ENCODE measurements around the gene DGKI.
A peak's percentile ranks its signal among the peaks of the same experiment; 100 is the strongest.

DGKI gene

DNA sequence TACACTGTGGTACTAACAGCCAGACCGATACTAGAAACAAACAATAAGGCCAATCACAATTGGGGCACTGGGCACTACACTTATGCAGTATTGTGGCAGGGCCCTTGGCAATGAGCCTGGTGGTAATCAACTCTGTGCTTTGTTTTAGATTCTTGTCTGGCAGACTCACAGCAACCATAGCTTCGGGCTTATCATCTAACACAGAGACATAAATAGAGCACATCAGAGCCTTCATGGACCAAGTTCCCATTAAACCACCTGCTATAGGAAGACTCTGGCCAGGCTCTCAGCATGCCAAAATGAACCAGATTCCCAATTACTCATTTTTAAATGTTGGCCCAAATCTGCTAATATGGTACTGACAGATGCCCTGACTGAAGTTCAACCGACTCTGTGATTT, 218.6 kb downstream of the DGKI start:
- Histone ChIP-seq H3K4me1 (ENCODE audit: insufficient read depth, low read length, severe bottlenecking) (no peaks in the 10 kb centered on the region), H4K20me1 (ENCODE audit: insufficient read depth, low read length) (no peaks in the 10 kb centered on the region), H2AFZ (ENCODE audit: low read length) (no peak overlapping the region), H3F3A (ENCODE audit: insufficient read depth, low read length) (no peaks in the 10 kb centered on the region), H3K27ac (ENCODE audit: low read depth, low read length, poor library complexity, severe bottlenecking) (no peak overlapping the region), H3K4me2 (ENCODE audit: low read length) (no peak overlapping the region), H3K4me3 (ENCODE audit: low read depth, low read length, poor library complexity, severe bottlenecking) (no peak overlapping the region), H3K79me2 (ENCODE audit: insufficient read depth, low read length) (no peaks in the 10 kb centered on the region), H3K36me3 (ENCODE audit: insufficient read depth, low read length) (no peaks in the 10 kb centered on the region), H3K9ac (ENCODE audit: low read length) (no peak overlapping the region), H3K27me3 (ENCODE audit: insufficient read depth, low read length) (no peaks in the 10 kb centered on the region), H3K9me2 (ENCODE audit: low read depth, low read length) (no peaks in the 10 kb centered on the region), H3K9me3 (ENCODE audit: low read length) (no peaks in the 10 kb centered on the region)
- TF ChIP-seq EZH2 (IDR thresholded peaks at IDR 0.05; ENCODE audit: borderline replicate concordance, low read length) = no peak
- TF ChIP-seq, protein P1, sequence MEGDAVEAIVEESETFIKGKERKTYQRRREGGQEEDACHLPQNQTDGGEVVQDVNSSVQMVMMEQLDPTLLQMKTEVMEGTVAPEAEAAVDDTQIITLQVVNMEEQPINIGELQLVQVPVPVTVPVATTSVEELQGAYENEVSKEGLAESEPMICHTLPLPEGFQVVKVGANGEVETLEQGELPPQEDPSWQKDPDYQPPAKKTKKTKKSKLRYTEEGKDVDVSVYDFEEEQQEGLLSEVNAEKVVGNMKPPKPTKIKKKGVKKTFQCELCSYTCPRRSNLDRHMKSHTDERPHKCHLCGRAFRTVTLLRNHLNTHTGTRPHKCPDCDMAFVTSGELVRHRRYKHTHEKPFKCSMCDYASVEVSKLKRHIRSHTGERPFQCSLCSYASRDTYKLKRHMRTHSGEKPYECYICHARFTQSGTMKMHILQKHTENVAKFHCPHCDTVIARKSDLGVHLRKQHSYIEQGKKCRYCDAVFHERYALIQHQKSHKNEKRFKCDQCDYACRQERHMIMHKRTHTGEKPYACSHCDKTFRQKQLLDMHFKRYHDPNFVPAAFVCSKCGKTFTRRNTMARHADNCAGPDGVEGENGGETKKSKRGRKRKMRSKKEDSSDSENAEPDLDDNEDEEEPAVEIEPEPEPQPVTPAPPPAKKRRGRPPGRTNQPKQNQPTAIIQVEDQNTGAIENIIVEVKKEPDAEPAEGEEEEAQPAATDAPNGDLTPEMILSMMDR (IDR thresholded peaks at IDR 0.05; ENCODE audit: low read length) = no peak

DNA sequence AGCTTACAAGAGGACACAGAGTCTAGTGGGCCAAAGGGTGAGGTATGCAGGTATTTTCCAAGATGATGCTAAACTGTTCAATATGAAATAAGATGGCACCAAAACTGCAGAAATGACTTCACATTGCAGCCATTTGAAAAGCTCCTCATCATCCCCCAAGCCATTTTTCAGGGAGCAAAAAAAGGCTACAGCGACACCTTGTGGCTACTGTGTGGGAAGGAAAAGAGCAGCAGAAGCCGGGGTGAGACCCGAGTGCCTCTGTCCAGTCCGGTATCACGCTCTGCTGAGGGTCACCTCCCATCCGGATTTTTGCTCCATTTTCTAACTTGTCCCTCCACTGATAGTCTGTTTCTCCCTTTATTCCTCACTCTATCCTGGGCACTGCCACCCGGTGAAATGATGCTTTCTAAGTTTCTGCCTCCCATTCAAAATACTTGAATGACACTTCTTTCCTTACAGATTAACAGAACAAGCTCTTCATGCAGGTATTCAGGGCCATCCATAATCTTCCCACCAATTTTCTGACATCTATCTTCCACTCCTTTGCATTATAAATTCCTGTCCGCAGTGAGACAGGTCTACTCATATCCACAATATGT, 220.2 kb downstream of the DGKI start:
- no peaks in the 10 kb centered on the region for H3F3A ChIP-seq (ENCODE audit: insufficient read depth, low read length)
- H3K9ac ChIP-seq (ENCODE audit: low read length) = no peak overlapping the region
- H3K4me2 ChIP-seq (ENCODE audit: low read length) = no peak overlapping the region
- no peak overlapping the region for H3K4me3 ChIP-seq (ENCODE audit: low read depth, low read length, poor library complexity, severe bottlenecking)
- H2AFZ ChIP-seq (ENCODE audit: low read length) = no peak overlapping the region
- no peaks in the 10 kb centered on the region for H3K79me2 ChIP-seq (ENCODE audit: insufficient read depth, low read length)
- H3K36me3 ChIP-seq (ENCODE audit: insufficient read depth, low read length) = no peaks in the 10 kb centered on the region
- H3K4me1 ChIP-seq (ENCODE audit: insufficient read depth, low read length, severe bottlenecking) = no peaks in the 10 kb centered on the region
- no peak overlapping the region for H3K27ac ChIP-seq (ENCODE audit: low read depth, low read length, poor library complexity, severe bottlenecking)
- H3K27me3 ChIP-seq (ENCODE audit: insufficient read depth, low read length) = no peaks in the 10 kb centered on the region
- TF ChIP-seq, protein P1 (IDR thresholded peaks at IDR 0.05; ENCODE audit: low read length) = peak; percentile 94
- no peak for TF ChIP-seq EZH2 (IDR thresholded peaks at IDR 0.05; ENCODE audit: borderline replicate concordance, low read length)
- no peaks in the 10 kb centered on the region for H3K9me3 ChIP-seq (ENCODE audit: low read length)
- no peaks in the 10 kb centered on the region for H3K9me2 ChIP-seq (ENCODE audit: low read depth, low read length)
- no peaks in the 10 kb centered on the region for H4K20me1 ChIP-seq (ENCODE audit: insufficient read depth, low read length)

DNA sequence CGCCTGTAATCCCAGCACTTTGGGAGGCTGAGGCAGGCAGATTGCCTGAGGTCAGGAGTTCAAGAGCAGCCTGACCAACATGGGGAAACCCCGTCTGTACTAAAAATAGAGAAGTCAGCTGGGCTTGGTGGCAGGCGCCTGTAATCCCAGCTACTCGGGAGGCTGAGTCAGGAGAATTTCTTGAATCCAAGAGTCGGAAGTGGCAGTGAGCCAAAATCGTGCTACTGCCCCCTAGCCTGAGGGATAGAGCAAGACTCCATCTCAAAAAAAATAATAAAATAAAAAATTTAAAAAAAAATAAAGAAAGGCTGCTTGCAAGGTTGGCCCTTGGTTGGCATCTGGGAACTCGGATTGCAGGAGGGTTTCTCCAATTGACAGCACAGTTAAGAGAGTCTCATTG, 221.6 kb downstream of the DGKI start:
- H3K9me2 ChIP-seq (ENCODE audit: low read depth, low read length) = no peaks in the 10 kb centered on the region
- no peak overlapping the region for H3K27ac ChIP-seq (ENCODE audit: low read depth, low read length, poor library complexity, severe bottlenecking)
- H3K27me3 ChIP-seq (ENCODE audit: insufficient read depth, low read length) = no peaks in the 10 kb centered on the region
- no peak for TF ChIP-seq EZH2 (IDR thresholded peaks at IDR 0.05; ENCODE audit: borderline replicate concordance, low read length)
- TF ChIP-seq, protein P1 (IDR thresholded peaks at IDR 0.05; ENCODE audit: low read length) = no peak
- H3K4me1 ChIP-seq (ENCODE audit: insufficient read depth, low read length, severe bottlenecking) = no peaks in the 10 kb centered on the region
- no peaks in the 10 kb centered on the region for H3K79me2 ChIP-seq (ENCODE audit: insufficient read depth, low read length)
- no peak overlapping the region for H2AFZ ChIP-seq (ENCODE audit: low read length)
- no peaks in the 10 kb centered on the region for H3K36me3 ChIP-seq (ENCODE audit: insufficient read depth, low read length)
- H3K9ac ChIP-seq (ENCODE audit: low read length) = no peak overlapping the region
- no peak overlapping the region for H3K4me3 ChIP-seq (ENCODE audit: low read depth, low read length, poor library complexity, severe bottlenecking)
- no peak overlapping the region for H3K4me2 ChIP-seq (ENCODE audit: low read length)
- no peaks in the 10 kb centered on the region for H3K9me3 ChIP-seq (ENCODE audit: low read length)
- H3F3A ChIP-seq (ENCODE audit: insufficient read depth, low read length) = no peaks in the 10 kb centered on the region
- H4K20me1 ChIP-seq (ENCODE audit: insufficient read depth, low read length) = no peaks in the 10 kb centered on the region
